GM18858 (cell line): Measurements from ENCODE around the gene NRROS.
"Not testable (repeated sequence)": the region's sequence is repeated elsewhere in the genome, so short reads cannot be mapped to it uniquely, and the experiment has no call there.

Experiments
- ATAC-seq: cut with Tn5 transposase; IDR thresholded peaks from one replicate; pipeline ENCODE4 v1.9.1; 2021; ENCODE audit not compliant: unreplicated experiment

Gene NRROS

GRCh38 chr3:196624067-196624790 is 15.3 kb upstream of the NRROS start:
- ATAC-seq: no peak

- no peak for ATAC-seq
Measured at GRCh38 chr3:196624907-196625306, 14.6 kb upstream of the NRROS start.

- ATAC-seq: no peak
Measured at GRCh38 chr3:196625331-196625730, 14.2 kb upstream of the NRROS start.

- no peak for ATAC-seq
Measured at GRCh38 chr3:196627918-196628231, 11.6 kb upstream of the NRROS start.

GRCh38 chr3:196629228-196629627 is 10.3 kb upstream of the NRROS start:
- no peak for ATAC-seq

GRCh38 chr3:196631682-196632045 is 7.8 kb upstream of the NRROS start:
- ATAC-seq: no peak

GRCh38 chr3:196632046-196632751 is 7.3 kb upstream of the NRROS start:
- ATAC-seq: peak; percentile 47

GRCh38 chr3:196633555-196634151 is 5.8 kb upstream of the NRROS start:
- no peak for ATAC-seq

- no peak for ATAC-seq
Measured at GRCh38 chr3:196634224-196634623, 5.3 kb upstream of the NRROS start.

GRCh38 chr3:196634829-196635228 is 4.7 kb upstream of the NRROS start:
- ATAC-seq: no peak

- no peak for ATAC-seq
Measured at GRCh38 chr3:196636369-196637349, 2.8 kb upstream of the NRROS start.

GRCh38 chr3:196637941-196638340 is 1.6 kb upstream of the NRROS start:
- ATAC-seq: not testable (repeated sequence)

GRCh38 chr3:196638861-196639482 is 522 bp upstream of the NRROS start:
- ATAC-seq: no peak

- ATAC-seq: no peak
Measured at GRCh38 chr3:196640297-196641018, 964 bp downstream of the NRROS start.

- no peak for ATAC-seq
Measured at GRCh38 chr3:196641333-196642054, 2.0 kb downstream of the NRROS start.

GRCh38 chr3:196642434-196642833 is 2.9 kb downstream of the NRROS start:
- no peak for ATAC-seq

- ATAC-seq: peak; percentile 78
Measured at GRCh38 chr3:196643201-196643749, 3.8 kb downstream of the NRROS start.

- no peak for ATAC-seq
Measured at GRCh38 chr3:196643761-196644160, 4.3 kb downstream of the NRROS start.

- no peak for ATAC-seq
Measured at GRCh38 chr3:196645096-196645495, 5.6 kb downstream of the NRROS start.
